ENCODE results near the gene GRAP.
"Not testable (repeated sequence)": the region's sequence is repeated elsewhere in the genome, so short reads cannot be mapped to it uniquely, and the experiment has no call there.

Gene GRAP

DNA sequence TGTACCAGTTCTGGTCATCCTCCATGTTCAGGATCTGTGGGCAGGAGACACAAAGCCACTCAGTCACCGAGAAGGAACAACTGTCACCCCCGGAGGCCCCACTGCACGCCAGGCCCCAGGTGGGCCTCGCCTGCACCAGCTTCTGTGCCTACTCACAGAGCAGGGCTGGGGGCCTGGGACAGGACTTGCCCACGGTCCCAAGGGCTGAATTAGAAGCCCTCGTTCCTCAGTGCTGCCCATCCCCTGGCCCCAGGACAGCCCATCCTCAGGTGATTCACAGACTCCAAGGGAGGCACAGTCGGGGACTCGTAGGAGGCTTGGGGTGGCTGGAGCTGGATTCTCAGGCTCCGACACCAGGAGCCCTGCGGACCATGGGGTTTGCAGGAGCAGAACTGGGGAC, 4.9 kb downstream of the GRAP start:
- DNase-seq, result not testable (repeated sequence)

- DNase-seq, result not testable (repeated sequence)
Measured at GRCh38 chr17:19040350-19040749, 6.4 kb downstream of the GRAP start.

- not testable (repeated sequence) for DNase-seq
Measured at GRCh38 chr17:19038730-19039129, 8.0 kb downstream of the GRAP start.

DNA sequence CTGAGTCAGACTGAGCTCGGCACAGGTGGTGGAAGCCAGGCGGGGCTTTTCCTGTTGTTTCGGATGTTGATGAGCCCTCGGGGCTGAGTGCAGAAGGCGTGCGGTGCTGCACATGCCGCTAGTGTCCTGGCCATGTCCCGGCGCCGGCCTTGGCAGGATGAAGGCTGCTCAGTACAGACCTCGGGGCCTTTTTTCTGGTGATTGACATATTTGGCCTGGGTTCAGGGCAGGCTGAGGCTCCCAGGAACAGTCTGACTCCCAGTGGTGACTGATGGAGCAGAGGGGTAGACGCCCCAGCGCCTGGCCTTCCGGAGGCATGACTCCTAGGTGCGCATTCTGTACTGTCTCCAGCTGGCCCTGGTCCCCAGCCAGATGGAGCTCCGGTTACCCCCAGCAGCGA, 8.8 kb downstream of the GRAP start:
- DNase-seq, result not testable (repeated sequence)

DNA sequence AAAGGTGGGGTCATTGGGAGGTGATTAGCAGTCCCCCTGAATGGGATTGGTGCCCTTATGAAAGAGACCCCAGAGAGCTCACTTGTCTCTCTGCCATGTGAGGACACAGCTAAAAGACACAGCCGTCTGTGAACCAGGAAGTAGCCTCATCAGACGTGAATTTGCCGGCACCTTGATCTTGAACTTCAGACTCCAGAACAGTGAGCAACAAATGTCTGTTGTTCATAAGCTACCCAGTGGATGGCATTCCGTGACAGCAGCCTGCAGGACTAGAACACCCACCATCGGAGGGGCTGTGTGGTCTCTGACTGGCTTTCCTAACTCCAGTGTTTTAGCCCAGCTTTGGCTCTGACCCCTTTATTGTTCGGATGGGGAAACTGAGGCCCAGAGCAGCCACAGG, 9.2 kb downstream of the GRAP start:
- not testable (repeated sequence) for DNase-seq

DNA sequence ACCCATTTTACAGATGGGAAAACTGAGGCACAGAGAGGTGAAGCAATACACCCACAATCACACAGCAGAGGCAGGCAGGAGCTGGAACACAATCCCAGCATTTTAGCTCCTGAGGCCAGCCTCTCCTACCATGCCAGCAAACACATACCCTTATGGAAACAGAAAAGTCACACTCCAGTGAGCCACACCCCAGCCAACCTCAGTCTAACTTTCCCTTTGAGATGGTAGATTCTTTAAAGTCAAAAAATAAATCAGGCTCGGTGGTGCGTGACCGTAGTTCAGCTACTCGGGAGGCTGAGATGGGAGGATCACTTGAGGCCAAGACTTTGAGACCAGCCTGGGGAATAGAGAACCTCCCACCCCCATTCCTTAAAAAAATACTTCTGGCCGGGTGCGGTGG, 10.6 kb downstream of the GRAP start:
- not testable (repeated sequence) for DNase-seq

GRCh38 chr17:19032377-19032988, 14.3 kb downstream of the GRAP start:
- not testable (repeated sequence) for DNase-seq

- not testable (repeated sequence) for DNase-seq
Measured at GRCh38 chr17:19031729-19032128, 15.0 kb downstream of the GRAP start.

DNA sequence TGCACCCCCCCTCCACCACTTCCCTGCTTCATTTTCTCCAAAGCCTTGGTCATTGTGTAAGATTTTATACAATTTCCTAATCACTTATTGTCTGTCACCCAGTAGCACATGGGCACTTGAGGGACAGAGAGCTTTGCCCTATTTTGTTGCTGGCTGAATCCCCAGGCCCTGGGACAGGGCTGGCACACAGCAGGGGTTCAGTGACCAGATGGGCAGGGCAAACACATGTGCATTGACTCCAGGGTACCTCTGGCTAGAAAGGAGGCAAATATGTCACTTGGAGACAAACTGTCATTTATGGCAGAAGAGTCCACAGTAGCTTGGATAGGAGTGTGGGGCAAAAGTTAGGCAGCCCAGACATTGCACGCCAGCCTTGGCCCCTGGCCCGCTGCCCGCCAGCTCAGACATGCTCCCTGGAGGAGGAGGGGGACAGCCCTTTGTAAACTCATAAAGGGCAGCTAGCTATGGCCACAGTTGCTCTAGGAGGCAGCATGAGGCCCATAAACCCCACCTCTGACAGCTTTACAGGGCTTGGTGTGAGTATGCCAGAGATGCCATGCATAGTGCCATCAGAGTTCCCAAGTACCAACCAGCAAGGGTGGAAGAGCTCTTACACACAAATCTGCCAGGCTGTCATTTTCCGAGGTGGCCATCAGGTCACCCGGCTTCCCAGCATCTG, 15.8 kb downstream of the GRAP start:
- DNase-seq, result not testable (repeated sequence)

DNA sequence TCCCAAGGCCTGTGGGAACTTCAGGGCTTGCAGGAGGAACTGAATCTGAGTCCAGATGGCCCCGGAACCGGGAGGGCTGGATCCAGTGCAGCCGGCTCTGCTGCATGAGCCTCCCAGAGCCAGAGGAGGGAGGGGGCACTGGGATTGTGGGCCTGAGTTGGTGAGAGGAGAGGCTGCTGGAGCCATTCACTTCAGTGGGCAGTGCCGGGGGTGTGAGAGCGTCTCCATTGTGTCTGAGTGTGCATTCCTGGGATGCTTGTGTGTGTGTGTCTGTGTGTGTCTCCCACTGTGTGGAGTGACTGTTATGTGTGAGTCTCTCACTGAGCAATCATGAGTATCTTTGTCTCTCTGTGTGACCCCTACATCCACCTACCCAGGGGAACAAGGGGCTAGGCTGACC, 17.0 kb downstream of the GRAP start:
- not testable (repeated sequence) for DNase-seq

DNA sequence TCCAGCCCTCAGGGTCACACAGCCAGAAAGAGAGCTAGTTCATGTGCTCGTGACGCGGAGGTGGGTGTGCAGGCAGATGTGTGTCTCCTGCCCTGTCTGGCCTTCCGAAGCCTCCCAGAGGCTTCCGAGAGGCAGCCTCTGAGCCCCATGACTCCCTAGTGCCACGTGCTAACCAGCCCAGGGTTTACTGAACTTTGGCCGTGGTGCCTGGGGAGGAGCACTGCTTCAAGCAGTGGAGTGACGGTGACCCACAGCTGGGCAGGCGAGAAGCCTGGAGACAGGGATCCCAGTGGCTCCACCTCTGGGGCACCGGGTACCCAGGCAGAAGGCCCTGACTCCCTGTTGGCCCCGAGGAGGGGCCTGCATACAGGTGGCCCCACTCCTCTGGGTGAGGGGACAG, 18.1 kb downstream of the GRAP start:
- DNase-seq, result not testable (repeated sequence)

DNA sequence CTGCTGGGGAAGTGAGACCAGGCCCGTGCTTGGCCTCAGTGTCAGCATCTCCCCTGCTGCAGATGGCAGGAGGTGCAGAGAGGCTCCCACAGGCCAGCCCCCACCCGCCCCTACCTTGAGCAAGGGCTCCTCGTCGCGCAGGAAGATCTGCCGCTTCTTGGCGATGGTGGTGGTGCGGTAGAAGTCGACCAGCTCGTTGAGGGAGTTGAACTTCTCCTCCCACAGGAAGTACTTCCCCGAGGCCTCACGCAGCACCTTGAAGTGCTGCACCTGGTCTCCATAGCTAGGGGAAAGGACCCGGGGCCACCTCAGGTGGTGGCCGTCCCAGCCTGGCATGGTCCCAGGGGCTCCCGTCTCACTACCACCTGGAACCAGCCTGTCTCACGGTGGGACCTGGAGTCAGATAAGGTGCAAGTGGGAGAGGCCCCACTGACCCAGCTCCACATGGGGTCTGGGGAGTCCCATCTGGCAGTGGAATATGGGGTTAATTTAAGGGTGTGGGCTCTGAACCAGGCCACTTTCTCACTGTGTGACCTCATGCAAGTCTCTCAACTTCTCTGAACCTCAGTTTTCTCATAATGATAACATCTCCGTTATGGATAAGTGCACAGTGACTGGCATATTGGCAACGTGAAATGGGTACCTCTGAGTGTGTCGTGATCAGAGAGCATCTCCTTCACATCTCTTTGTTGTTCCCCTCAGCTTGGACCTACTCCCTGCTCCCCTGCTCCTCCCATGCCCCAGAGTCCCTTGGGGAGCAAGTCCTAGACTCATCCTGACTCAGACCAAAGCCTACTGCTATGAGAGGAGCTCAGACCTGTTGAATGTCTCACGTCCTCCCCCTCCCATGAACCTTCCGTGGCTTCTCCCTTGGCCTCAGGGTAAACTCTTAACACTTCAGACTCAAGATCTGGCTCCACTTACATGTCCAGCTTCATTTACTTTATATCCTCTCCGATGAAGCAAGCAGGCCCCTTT, 22.4 kb downstream of the GRAP start:
- peak; percentile 69 for DNase-seq

- DNase-seq, result no peak
Measured at GRCh38 chr17:19023209-19023999, 23.4 kb downstream of the GRAP start.

DNA sequence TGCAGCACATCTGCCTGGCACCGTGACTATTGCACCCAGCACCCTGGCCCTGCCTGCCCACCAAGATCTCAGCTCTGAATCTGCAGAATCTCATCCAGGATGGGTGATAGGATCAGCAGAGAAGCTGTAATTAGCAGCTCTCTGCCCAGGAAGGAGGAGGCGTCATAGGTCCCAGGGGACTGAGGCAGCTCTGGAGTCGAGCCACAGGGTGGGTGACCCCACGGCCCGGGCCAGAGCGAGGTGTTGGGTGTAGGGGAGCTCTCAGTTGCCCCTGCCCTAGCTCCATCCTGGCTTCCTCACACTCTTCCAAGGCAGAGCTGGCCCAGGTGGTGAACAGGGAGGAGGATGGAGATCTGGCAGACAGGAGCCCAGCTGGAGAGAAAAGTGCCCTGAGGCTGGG, 24.0 kb downstream of the GRAP start:
- DNase-seq, result no peak

DNA sequence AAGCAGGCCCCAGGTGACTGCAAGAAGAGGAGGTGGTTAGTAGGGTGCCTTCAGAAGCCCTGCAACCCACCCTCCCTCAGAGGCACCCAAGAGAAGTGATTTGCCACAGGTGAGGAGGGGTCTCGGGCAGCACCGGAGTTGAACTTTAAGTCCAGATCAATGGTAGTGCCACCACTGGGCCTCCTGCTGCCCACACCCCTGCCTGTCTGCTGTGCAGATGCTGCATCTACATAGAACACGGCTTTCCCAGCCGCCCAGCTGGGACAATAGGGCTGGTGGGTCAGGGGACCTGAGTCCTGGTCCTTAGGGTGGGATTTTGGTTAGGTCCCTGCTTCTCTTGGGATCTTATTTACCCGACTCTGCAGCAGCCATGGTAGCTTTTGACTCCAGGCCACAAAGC, 24.6 kb downstream of the GRAP start:
- DNase-seq, result no peak

GRCh38 chr17:19021622-19022083, 25.1 kb downstream of the GRAP start:
- DNase-seq, result no peak

- not testable (repeated sequence) for DNase-seq
Measured at GRCh38 chr17:19021011-19021621, 25.6 kb downstream of the GRAP start.

- DNase-seq, result no peak
Measured at GRCh38 chr17:19020016-19020415, 26.7 kb downstream of the GRAP start.

- no peak for DNase-seq
Measured at GRCh38 chr17:19019041-19019941, 27.5 kb downstream of the GRAP start.

DNA sequence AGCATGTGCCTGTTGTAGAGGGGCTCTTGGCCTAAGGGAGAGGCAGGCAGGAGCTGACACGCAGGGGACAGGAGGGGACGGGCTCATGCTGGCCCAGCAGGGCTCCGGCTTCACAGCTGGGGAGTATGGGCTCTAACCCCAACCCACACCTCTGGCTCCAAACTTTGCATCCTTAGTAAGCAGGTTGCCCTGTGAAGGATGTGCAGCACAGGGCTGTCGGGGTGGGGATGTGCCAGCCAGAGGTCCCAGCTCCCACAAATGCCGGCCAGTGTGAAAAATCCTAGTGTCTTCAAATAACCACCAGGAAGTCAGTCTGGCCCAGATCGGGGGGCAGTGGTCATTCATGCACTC, 28.2 kb downstream of the GRAP start:
- no peak for DNase-seq
